Inferior parietal cortex (tissue), 1 donor: ENCODE measurements around the gene ATP11A.
"Not testable (repeated sequence)": the region's sequence is repeated elsewhere in the genome, so short reads cannot be mapped to it uniquely, and the experiment has no call there.

Source experiments
- DNase-seq: peaks from one replicate; pipeline ENCODE4 v3.0.0-alpha.2; 2016; ENCODE audit errors: extremely low spot score

Gene ATP11A

GRCh38 chr13:112877976-112878955 lies 188.4 kb downstream of the ATP11A start:
- no peak for DNase-seq

DNA sequence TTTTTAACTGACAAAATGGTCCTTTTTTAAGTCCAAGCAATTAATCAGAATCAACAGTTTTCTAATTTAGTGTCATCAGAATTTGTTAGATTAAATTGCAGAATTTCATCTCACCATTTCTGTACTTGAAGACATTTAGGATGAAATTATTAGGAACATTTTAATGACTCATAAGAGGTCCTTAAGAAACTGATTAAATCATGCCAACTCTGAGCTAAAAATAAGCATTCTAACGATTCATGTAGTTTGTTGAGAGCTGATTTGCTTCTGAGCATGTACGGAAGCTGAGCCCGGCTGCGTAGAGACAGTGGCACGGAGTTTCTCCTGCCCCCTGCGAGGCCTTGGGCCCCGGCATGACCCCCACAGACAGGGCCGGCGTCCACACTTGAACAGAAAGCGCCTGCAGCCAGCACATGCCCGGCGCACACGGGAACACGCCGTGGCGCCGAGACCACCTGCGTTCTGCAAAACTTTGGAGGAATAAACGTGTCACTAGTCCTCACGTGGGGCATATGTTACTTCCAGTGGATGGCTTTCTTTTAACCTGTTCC lies 189.5 kb downstream of the ATP11A start:
- DNase-seq: no peak

- DNase-seq: no peak
Measured at GRCh38 chr13:112880221-112880641, 190.4 kb downstream of the ATP11A start.

DNA sequence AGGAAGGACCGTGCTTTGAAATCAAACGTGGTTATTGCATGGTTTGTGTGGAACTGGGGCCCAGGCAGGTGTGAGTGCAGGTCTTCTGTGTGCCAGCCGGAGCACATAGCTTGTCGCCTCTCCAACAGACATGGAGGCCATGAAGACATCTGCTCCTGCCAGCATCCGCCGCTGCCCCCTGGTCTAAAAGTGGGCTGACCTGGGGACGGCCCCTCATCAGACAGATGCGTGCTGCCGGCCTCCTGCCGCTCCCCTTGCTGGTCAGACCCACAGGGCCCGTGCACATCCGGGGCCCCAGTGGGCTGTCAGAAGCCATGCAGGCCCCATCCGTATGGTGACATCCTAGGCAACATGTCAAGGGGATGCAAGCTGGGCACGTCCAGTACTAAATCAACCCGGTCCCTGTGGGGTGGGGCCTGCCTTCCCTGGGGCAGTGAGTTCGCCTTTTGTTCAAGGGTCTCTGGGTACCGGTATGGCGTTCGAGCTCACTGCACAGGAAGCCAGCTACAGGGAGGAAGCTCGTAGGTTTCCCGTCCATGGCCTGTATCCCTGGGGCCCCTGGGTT lies 191.2 kb downstream of the ATP11A start:
- no peak for DNase-seq

DNA sequence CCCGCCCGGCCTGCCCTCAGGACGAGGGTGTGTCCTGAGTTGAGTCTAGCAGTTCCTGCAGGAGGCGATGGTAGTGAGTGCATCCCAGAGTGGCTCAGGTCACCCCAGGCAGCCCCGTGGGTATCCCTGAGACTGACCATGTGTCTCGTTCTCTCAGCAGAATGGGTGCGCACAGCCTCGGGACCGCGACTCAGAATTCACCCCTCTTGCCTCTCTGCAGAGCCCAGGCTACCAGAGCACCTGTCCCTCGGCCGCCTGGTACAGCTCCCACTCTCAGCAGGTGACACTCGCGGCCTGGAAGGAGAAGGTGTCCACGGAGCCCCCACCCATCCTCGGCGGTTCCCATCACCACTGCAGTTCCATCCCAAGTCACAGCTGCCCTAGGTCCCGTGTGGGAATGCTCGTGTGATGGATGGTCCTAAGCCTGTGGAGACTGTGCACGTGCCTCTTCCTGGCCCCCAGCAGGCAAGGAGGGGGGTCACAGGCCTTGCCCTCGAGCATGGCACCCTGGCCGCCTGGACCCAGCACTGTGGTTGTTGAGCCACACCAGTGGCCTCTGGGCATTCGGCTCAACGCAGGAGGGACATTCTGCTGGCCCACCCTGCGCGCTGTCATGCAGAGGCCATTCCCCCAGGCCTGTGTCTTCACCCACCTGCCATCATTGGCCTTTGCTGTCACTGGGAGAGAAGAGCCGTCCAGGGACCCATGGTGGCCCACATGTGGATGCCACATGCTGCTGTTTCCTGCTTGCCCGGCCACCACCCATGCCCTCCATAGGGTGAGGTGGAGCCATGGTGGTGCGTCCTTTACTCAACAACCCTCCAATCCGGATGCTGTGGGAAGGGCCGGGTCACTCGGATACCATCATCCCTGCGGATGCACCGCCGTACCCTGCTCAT lies 192.1 kb downstream of the ATP11A start:
- no peak for DNase-seq

GRCh38 chr13:112882555-112883024 lies 192.8 kb downstream of the ATP11A start:
- DNase-seq: no peak

DNA sequence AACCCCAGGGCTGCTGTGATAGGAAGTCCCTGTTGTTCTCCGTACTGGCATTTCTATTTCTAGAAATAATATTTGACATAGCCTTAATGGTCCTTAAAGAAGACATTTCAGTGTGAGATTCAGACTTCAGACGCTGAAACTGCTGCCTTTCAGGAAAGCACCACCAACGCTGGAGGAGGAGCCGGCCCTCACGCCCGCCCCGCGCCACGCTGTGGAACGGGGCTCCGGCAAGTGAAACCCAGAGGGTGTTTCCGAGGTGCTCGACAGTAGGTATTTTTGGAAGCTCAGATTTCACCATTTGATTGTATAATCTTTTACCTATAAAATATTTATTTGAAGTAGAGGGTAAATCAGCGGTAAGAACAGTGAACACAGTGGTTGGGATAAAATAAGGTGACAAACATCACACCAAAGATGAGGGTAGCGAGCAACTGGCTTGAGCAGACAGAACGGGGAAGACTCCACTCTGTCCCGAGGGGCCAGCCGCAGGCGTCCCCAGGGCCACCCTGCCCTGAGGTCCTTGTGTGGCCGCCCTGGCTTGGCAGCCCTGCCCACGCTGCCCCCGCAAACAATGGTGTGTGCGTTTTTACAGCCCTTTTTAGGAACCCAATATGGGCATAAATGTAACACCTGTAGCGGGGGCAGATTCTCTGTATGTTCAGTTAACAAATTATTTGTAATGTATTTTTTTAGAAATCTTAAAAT lies 193.6 kb downstream of the ATP11A start:
- DNase-seq: no peak

- DNase-seq: not testable (repeated sequence)
Measured at GRCh38 chr13:112884700-112885099, 194.9 kb downstream of the ATP11A start.

DNA sequence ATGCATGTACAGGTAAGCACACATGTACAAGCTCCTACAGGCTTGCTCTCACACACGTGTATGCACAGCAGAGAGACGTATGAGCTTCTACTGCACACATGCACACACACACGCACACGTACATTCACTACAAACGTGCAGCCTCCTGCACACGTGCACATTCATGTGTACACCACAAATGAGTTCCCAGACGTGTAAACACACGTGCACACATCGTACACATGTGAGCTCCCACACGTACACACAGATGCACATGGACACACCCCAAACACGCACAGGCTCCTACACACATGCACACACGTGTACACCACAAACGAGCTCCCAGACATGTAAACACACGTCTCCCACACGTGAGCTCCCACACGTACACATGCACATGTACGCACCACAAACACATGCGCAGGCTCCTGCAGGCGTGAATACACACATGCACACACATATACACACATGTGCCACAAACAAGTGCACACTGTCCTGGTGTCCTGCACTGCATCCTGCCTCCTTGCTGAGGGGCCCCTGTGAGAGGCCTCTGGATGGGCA lies 195.5 kb downstream of the ATP11A start:
- DNase-seq: no peak

GRCh38 chr13:112885782-112886268 lies 196.0 kb downstream of the ATP11A start:
- DNase-seq: no peak

DNA sequence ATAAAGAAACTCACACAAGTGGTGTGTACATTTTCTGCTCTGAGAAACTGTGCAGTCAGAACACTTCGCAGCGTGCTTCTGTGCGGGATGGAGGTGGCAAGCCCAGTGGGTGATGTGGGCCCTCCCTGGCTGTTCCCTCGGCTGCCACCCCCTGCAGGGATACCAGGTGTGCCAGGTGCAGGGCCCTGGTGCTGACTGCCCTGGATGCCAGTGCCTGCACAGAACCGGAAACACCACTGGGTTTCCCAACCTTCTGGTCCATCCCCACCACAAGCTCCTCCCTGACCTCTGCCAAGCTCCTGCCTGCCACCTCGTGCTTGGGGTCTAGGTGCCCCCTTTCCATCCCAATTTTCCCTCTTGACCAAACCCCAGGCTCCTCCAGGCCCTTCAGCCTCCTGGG lies 197.3 kb downstream of the ATP11A start:
- DNase-seq: no peak

- DNase-seq: no peak
Measured at GRCh38 chr13:112887557-112887991, 197.7 kb downstream of the ATP11A start.

- DNase-seq: no peak
Measured at GRCh38 chr13:112888238-112889111, 198.6 kb downstream of the ATP11A start.

GRCh38 chr13:112889351-112890290 lies 199.8 kb downstream of the ATP11A start:
- no peak for DNase-seq

- DNase-seq: no peak
Measured at GRCh38 chr13:112890316-112891145, 200.7 kb downstream of the ATP11A start.

DNA sequence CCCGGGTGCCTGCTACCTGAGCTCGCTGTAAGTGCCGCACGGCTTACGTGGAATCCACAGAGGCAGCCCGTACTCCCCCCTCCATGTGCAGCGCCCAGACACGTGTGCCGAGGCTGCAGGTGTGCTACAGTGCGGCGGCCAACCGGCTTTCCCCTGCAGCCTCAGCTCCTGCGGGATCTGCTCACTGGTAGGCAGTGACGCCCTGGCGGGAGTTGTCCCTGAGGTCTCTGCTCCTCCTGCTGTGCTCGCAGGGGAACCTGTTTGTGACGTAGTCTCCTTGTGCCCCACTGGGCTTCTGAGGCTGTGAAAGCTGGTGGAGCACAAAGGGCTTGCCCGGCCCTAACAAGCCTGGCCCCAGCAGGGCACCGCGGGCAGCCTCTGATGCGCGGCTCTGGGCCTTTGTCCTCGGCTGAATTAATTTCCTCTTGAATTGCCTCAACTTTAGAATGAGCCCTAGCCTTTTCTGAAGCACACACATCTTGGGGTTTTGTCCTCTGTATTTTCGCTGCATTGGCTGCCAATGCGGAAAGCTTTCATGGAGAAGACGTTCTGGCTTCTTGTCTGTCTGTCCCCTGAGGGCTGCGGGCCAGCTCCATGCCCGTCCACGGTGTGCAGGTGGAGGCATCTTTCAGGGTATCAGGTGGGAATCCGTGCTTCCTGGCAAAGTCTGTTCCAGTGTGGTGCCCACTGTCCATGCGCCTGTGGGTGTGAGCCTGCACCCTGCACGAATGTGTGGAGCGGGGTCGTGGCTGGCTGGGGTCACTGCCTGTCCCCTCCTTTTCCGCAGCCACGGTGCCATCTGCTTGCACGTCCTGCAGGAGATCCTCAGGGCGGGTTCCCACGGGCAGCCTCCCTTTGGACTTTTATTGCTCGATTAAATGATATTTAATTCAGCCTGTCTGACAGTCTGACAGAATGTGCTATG lies 201.9 kb downstream of the ATP11A start:
- no peak for DNase-seq
